HCT116 (cell line): Measurements from ENCODE around the gene CDHR4. TPM values are rescaled to one million over a fixed set of nuclear protein-coding genes. Genes with fewer than 3 reads are reported as not detected.

ENCODE experiments used
- ATAC-seq: fragments of 200-7000 bp; cut with Tn5 transposase; 2 replicates; pipeline ENCODE4 v1.9.1; 2020; ENCODE audit warnings: mild to moderate bottlenecking, moderate library complexity
- BruUV-seq: library from RNA; stranded (reverse); fragments of 400-500 nt; replicated peaks from 2 replicates; lab custom pipeline; 2021; lab: Mats Ljungman, UMichigan
- CTCF ChIA-PET: fragments of 300-600 bp; sonication (Branson Sonifier 250); formaldehyde crosslinking; loops from one replicate; lab custom pipeline; 2021; ENCODE audit warnings: antibody characterized with exemption; lab: Charles Lee
- POLR2A ChIA-PET: fragments of 300-600, 350-600 bp; sonication (Branson Sonifier 250); formaldehyde crosslinking; loops from one replicate; lab custom pipeline; 2021; ENCODE audit warnings: antibody characterized with exemption; lab: Charles Lee
- RAD21 ChIA-PET, 2 experiments: fragments of 300-600 bp; sonication (Branson Sonifier 250); formaldehyde crosslinking; loops; one replicate each; lab custom pipeline; 2023; ENCODE audit warnings: low total read pairs in 2 of 2; ENCODE audit not compliant: uncharacterized antibody in 2 of 2, unreplicated experiment in 2 of 2, low non-redundant PET in 1 of 2; lab: Charles Lee
- DNase-seq: peaks from one replicate; pipeline ENCODE4 v3.0.0-alpha.2; 2010; ENCODE audit warnings: low read depth, low spot score
- H2AFZ ChIP-seq: fragments of 200-600 bp; shearing (Covaris generic), sonication (generic); 2 replicates; pipeline ENCODE4 v1.6.1; 2017; ENCODE audit warnings: low read depth, mixed run types, mixed read lengths, antibody characterized with exemption, low read length; ENCODE audit not compliant: poor library complexity, severe bottlenecking
- H3K27ac ChIP-seq: 2 replicates; pipeline ENCODE4 v1.5.1; 2012; ENCODE audit warnings: low read depth, low read length
- H3K27me3 ChIP-seq: fragments of 200-600 bp; sonication (generic); 2 replicates; pipeline ENCODE4 v1.6.1; 2016; ENCODE audit warnings: mixed run types, low read length, mixed read lengths; ENCODE audit not compliant: insufficient read depth
- H3K36me3 ChIP-seq, 2 experiments: fragments of 200-500 bp in 1 of 2; fragments of 200-600 bp in 1 of 2; sonication (Bioruptor generic) in 1 of 2; sonication (generic) in 1 of 2; 2 replicates each; pipeline versions ENCODE4 v1.5.1 to v1.6.1; 2014 to 2016; ENCODE audit warnings: low read length in 2 of 2, inconsistent platforms in 1 of 2, mixed read lengths in 1 of 2, mixed run types in 1 of 2; ENCODE audit not compliant: insufficient read depth in 2 of 2, control insufficient read depth in 1 of 2
- H3K4me1 ChIP-seq, 2 experiments: fragments of 200-600 bp in 1 of 2; sonication (generic) in 1 of 2; 2 replicates each; pipeline versions ENCODE4 v1.5.1 to v1.6.1; 2012 to 2017; ENCODE audit warnings: low read length in 2 of 2, inconsistent platforms in 1 of 2, mild to moderate bottlenecking in 1 of 2, mixed read lengths in 1 of 2, mixed run types in 1 of 2, moderate library complexity in 1 of 2; ENCODE audit not compliant: insufficient read depth in 2 of 2, control insufficient read depth in 1 of 2
- H3K4me2 ChIP-seq: fragments of 200-600 bp; sonication (generic); 2 replicates; pipeline ENCODE4 v1.6.1; 2017; ENCODE audit warnings: mixed run types, low read length, mixed read lengths
- H3K4me3 ChIP-seq, 2 experiments: fragments of 200-600 bp in 1 of 2; sonication (generic) in 1 of 2; replicated peaks in 1 of 2; 2 replicates each; pipeline ENCODE4 v1.5.1; 2011 to 2016; ENCODE audit warnings: low read length in 2 of 2, control low read depth in 1 of 2, low read depth in 1 of 2, mild to moderate bottlenecking in 1 of 2, mixed read lengths in 1 of 2, mixed run types in 1 of 2
- H3K79me2 ChIP-seq: fragments of 200-600 bp; sonication (generic); 2 replicates; pipeline ENCODE4 v1.6.1; 2017; ENCODE audit warnings: mild to moderate bottlenecking, mixed run types, low read length, moderate library complexity, mixed read lengths; ENCODE audit not compliant: insufficient read depth
- H3K9ac ChIP-seq: fragments of 200-600 bp; sonication (generic); 2 replicates; pipeline ENCODE4 v1.6.1; 2016; ENCODE audit warnings: low read length, mixed read lengths
- H3K9me2 ChIP-seq: fragments of 200-600 bp; sonication (generic), shearing (Covaris generic); 2 replicates; pipeline ENCODE4 v1.6.1; 2017; ENCODE audit warnings: mixed run types, mild to moderate bottlenecking, moderate library complexity; ENCODE audit not compliant: insufficient read depth
- H3K9me3 ChIP-seq, 2 experiments: fragments of 200-500 bp in 1 of 2; fragments of 200-600 bp in 1 of 2; sonication (Bioruptor generic) in 1 of 2; sonication (generic) in 1 of 2; 2 replicates each; pipeline ENCODE4 v1.6.1; 2014 to 2017; ENCODE audit warnings: low read length in 2 of 2, mixed read lengths in 2 of 2, inconsistent platforms in 1 of 2, low read depth in 1 of 2, mild to moderate bottlenecking in 1 of 2, mixed run types in 1 of 2, moderate library complexity in 1 of 2; ENCODE audit not compliant: control insufficient read depth in 1 of 2, insufficient read depth in 1 of 2
- H4K20me1 ChIP-seq: fragments of 200-600 bp; sonication (generic), shearing (Covaris generic); 2 replicates; pipeline ENCODE4 v1.6.1; 2017; ENCODE audit warnings: mixed run types, mild to moderate bottlenecking, moderate library complexity; ENCODE audit not compliant: insufficient read depth
- CBX3 ChIP-seq: IDR thresholded peaks from 2 replicates; pipeline ENCODE4 v1.6.1; 2012; ENCODE audit warnings: low read depth
- CEBPB ChIP-seq: IDR thresholded peaks from 2 replicates; pipeline ENCODE4 v1.6.1; 2012; ENCODE audit warnings: low read depth
- EGR1 ChIP-seq: IDR thresholded peaks from 2 replicates; pipeline ENCODE4 v1.6.1; 2012; ENCODE audit warnings: low read depth
- ELF1 ChIP-seq: IDR thresholded peaks from 2 replicates; pipeline ENCODE4 v1.6.1; 2012; ENCODE audit warnings: low read depth, borderline replicate concordance
- EZH2 ChIP-seq: fragments of 200-600 bp; sonication (generic); IDR thresholded peaks from 2 replicates; pipeline ENCODE4 v1.6.1; 2017; ENCODE audit warnings: antibody characterized with exemption, mixed run types
- EZH2phosphoT487 ChIP-seq: fragments of 200-600 bp; IDR thresholded peaks from 2 replicates; pipeline ENCODE4 v1.6.1; 2018; ENCODE audit warnings: antibody characterized with exemption, borderline replicate concordance
- FOSL1 ChIP-seq: IDR thresholded peaks from 2 replicates; pipeline ENCODE4 v1.6.1; 2012; ENCODE audit warnings: low read depth
- JUND ChIP-seq: IDR thresholded peaks from 2 replicates; pipeline ENCODE4 v1.6.1; 2012
- POLR2A ChIP-seq: IDR thresholded peaks from 2 replicates; pipeline ENCODE4 v1.7.0; 2011; ENCODE audit warnings: borderline replicate concordance; ENCODE audit not compliant: insufficient read depth, insufficient read length; ENCODE audit errors: extremely low read depth
- POLR2AphosphoS5 ChIP-seq: IDR thresholded peaks from 2 replicates; pipeline ENCODE4 v1.6.1; 2011; ENCODE audit warnings: mild to moderate bottlenecking, low read depth, low read length, moderate library complexity
- RAD21 ChIP-seq: IDR thresholded peaks from 2 replicates; pipeline ENCODE4 v1.6.1; 2012; ENCODE audit warnings: low read depth, mild to moderate bottlenecking
- SIN3A ChIP-seq: IDR thresholded peaks from 2 replicates; pipeline ENCODE4 v1.6.1; 2012; ENCODE audit warnings: low read depth
- SP1 ChIP-seq: IDR thresholded peaks from 2 replicates; pipeline ENCODE4 v1.6.1; 2012; ENCODE audit warnings: low read depth
- SRF ChIP-seq: IDR thresholded peaks from 2 replicates; pipeline ENCODE4 v1.6.1; 2012; ENCODE audit warnings: low read depth
- TCF7L2 ChIP-seq: IDR thresholded peaks from 2 replicates; pipeline ENCODE4 v1.7.0; 2011; ENCODE audit warnings: borderline replicate concordance, inconsistent platforms; ENCODE audit not compliant: insufficient read depth, insufficient read length; ENCODE audit errors: extremely low read depth
- YY1 ChIP-seq: IDR thresholded peaks from 2 replicates; pipeline ENCODE4 v1.6.1; 2011; ENCODE audit warnings: low read length, low read depth, moderate library complexity, mild to moderate bottlenecking; ENCODE audit not compliant: insufficient replicate concordance; ENCODE audit errors: extremely low read depth
- ZFX ChIP-seq: fragments of 450-650 bp; IDR thresholded peaks from 2 replicates; pipeline ENCODE4 v1.6.1; 2017
- ZNF274 ChIP-seq: fragments of 200-500 bp; sonication (Bioruptor generic); IDR thresholded peaks from 2 replicates; pipeline ENCODE4 v1.6.1; 2014; ENCODE audit warnings: mild to moderate bottlenecking, low read depth, low read length, inconsistent platforms
- intact Hi-C: fragments of 100-400 bp; cut with micrococcal nuclease; formaldehyde crosslinking; loops from 2 replicates; pipeline ENCODE4 v1.10.0; 2022
- total RNA-seq: library from RNA; stranded (reverse); gene quantifications from one replicate; pipeline ENCODE4 v1.2.1, GENCODE V29; 2021; ENCODE audit not compliant: unreplicated experiment
- TF ChIP-seq, protein P1 (sequence below), 3 experiments: fragments of 200-600 bp in 1 of 3; sonication (generic) in 1 of 3; IDR thresholded peaks in 2 of 3; conservative IDR thresholded peaks in 1 of 3; 2 replicates each; pipeline ENCODE4 v1.5.1; 2012 to 2017; ENCODE audit warnings: low read depth in 2 of 3, low read length in 2 of 3, antibody characterized with exemption in 1 of 3, borderline replicate concordance in 1 of 3, control low read depth in 1 of 3, mild to moderate bottlenecking in 1 of 3, mixed read lengths in 1 of 3, mixed run types in 1 of 3, moderate library complexity in 1 of 3; ENCODE audit not compliant: insufficient read depth in 1 of 3
- TF ChIP-seq, protein P2 (sequence below): IDR thresholded peaks from 2 replicates; pipeline ENCODE4 v1.6.1; 2011; ENCODE audit warnings: mild to moderate bottlenecking, low read length, moderate library complexity; ENCODE audit not compliant: insufficient replicate concordance; ENCODE audit errors: extremely low read depth
- TF ChIP-seq, protein P3 (sequence below): IDR thresholded peaks from 2 replicates; pipeline ENCODE4 v1.6.1; 2012
- TF ChIP-seq, protein P4 (sequence below): IDR thresholded peaks from 2 replicates; pipeline ENCODE4 v1.6.1; 2012

The CDHR4 gene
- total RNA-seq, 1 experiment from 2014 or later = not detected

DNA sequence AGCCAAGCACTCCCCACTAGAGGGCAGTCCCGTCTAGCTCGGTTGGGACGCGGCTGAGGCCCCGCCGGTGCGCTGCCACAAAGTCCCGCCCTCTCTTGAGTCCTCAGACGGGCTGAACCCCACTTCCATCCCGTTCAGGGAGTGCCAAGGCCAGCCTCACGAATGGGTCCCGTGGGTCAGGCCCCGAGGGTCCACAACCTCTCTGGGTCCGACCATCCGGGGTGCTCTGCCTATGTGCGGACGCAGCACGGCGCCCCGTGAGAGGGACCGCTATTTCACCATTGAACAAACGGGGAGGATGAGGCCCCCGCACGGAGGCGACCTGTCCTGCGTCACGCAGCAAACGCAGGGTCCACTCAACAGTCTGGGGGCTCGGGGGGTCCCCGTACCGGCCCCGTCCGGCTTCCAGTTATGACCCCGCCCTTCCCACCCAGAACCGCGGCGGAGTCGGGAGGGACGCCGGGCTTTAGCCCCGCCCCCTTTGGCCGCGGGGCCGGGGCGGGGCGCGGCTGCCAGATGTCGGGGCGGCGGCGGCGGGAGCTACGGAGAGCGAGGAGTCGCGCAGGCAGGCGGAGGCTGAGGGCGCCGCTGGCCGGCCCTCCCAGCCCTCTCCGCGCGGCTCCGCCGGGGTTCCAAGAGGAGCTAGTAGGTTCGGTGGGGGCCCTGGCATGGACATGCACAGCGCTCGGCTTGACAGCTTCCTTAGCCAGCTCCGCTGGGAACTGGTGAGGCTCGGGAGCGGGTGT lies 3.2 kb upstream of the CDHR4 start, which contains the start of gene INKA1:
TSS of gene INKA1 (plus strand) at position 543 of the 746 bp plus-strand sequence. CDS start at position 675, 132 bp downstream.
- ATAC-seq = peak; percentile 85
- Histone ChIP-seq H3K4me2 (peak within 1 kb of the TSS; percentile 100), H3K4me1 (peaks cover 5 to 33% of the 10 kb centered on the region in 2 experiments; a peak in 3 of 4 replicates), H3K27me3 (no peaks in the 10 kb centered on the region), H2AFZ (peak within 1 kb of the TSS; percentile 87), H4K20me1 (no peaks in the 10 kb centered on the region), H3K4me3 (peak within 1 kb of the TSS; percentile 50 to 76), H3K9me2 (no peaks in the 10 kb centered on the region), H3K79me2 (no peaks in the 10 kb centered on the region), H3K9ac (peak within 1 kb of the TSS; percentile 73), H3K27ac (peak within 1 kb of the TSS; percentile 65), H3K9me3 (no peaks in the 10 kb centered on the region), H3K36me3 (no peaks in the 10 kb centered on the region)
- ChIA-PET CTCF (interaction anchor here (0.6 to 3.0 kb wide), 23 partner anchors 10 to 263 kb away, joined by 3 to 34 read pairs (median 5); partner anchors contain the start of genes AMIGO3, GMPPB, IP6K1 and MON1A), RAD21 (interaction anchor here (0.7 to 2.0 kb wide), 5 partner anchors 33 to 103 kb away, joined by 3 to 9 read pairs (median 5); no protein-coding TSS in a partner anchor), POLR2A (interaction anchor here (0.6 to 1.6 kb wide), 8 partner anchors 14 to 103 kb away, joined by 3 to 5 read pairs (median 4); partner anchors contain the start of genes IP6K1 and MST1R)
- intact Hi-C loops = loop anchor here (1.0 kb wide), 2 partner anchors 36 to 103 kb away; no protein-coding TSS in a partner anchor
- peak; percentile 71 for DNase-seq
- no TSS peak for BruUV-seq
- TF ChIP-seq TCF7L2 (no peak), SP1 (no peak), CBX3 (no peak), SRF (no peak), RAD21 (peak; percentile 92), POLR2A (peak; percentile 62), POLR2AphosphoS5 (peak; percentile 41), EGR1 (no peak), SIN3A (no peak), EZH2 (no peak), EZH2phosphoT487 (no peak), ELF1 (no peak), YY1 (no peak), FOSL1 (no peak), JUND (no peak), CEBPB (no peak), ZNF274 (no peak), ZFX (no peak)
- TF ChIP-seq, protein P1, sequence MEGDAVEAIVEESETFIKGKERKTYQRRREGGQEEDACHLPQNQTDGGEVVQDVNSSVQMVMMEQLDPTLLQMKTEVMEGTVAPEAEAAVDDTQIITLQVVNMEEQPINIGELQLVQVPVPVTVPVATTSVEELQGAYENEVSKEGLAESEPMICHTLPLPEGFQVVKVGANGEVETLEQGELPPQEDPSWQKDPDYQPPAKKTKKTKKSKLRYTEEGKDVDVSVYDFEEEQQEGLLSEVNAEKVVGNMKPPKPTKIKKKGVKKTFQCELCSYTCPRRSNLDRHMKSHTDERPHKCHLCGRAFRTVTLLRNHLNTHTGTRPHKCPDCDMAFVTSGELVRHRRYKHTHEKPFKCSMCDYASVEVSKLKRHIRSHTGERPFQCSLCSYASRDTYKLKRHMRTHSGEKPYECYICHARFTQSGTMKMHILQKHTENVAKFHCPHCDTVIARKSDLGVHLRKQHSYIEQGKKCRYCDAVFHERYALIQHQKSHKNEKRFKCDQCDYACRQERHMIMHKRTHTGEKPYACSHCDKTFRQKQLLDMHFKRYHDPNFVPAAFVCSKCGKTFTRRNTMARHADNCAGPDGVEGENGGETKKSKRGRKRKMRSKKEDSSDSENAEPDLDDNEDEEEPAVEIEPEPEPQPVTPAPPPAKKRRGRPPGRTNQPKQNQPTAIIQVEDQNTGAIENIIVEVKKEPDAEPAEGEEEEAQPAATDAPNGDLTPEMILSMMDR (IDR thresholded peaks at IDR 0.05 in 2 of 3, conservative IDR thresholded peaks at IDR 0.05 in 1 of 3; ENCODE audit: borderline replicate concordance in 1 of 3, insufficient read depth in 1 of 3, low read depth in 2 of 3, low read length in 2 of 3) = peak; percentile 84 to 94 (median 89); a peak in 5 of 6 replicates
- TF ChIP-seq, protein P2, sequence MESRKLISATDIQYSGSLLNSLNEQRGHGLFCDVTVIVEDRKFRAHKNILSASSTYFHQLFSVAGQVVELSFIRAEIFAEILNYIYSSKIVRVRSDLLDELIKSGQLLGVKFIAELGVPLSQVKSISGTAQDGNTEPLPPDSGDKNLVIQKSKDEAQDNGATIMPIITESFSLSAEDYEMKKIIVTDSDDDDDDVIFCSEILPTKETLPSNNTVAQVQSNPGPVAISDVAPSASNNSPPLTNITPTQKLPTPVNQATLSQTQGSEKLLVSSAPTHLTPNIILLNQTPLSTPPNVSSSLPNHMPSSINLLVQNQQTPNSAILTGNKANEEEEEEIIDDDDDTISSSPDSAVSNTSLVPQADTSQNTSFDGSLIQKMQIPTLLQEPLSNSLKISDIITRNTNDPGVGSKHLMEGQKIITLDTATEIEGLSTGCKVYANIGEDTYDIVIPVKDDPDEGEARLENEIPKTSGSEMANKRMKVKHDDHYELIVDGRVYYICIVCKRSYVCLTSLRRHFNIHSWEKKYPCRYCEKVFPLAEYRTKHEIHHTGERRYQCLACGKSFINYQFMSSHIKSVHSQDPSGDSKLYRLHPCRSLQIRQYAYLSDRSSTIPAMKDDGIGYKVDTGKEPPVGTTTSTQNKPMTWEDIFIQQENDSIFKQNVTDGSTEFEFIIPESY = no peak
- TF ChIP-seq, protein P3, sequence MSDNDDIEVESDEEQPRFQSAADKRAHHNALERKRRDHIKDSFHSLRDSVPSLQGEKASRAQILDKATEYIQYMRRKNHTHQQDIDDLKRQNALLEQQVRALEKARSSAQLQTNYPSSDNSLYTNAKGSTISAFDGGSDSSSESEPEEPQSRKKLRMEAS = peak; percentile 67; the same call in 1 of the 2 replicates
- TF ChIP-seq, protein P4, sequence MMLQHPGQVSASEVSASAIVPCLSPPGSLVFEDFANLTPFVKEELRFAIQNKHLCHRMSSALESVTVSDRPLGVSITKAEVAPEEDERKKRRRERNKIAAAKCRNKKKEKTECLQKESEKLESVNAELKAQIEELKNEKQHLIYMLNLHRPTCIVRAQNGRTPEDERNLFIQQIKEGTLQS = no peak
